GM23248 (cell line): ENCODE results near the gene TMEM131L. TPM values are rescaled to one million over a fixed set of nuclear protein-coding genes. Genes with fewer than 3 reads are reported as not detected.
"Not testable (repeated sequence)": the region's sequence is repeated elsewhere in the genome, so short reads cannot be mapped to it uniquely, and the experiment has no call there.

Experiments used
- DNase-seq: peaks from one replicate; pipeline ENCODE4 v3.0.0-alpha.2; 2015
- H2AFZ ChIP-seq: fragments of 200-600 bp; sonication (generic); 2 replicates; pipeline ENCODE4 v1.6.1; 2016; ENCODE audit warnings: antibody characterized with exemption
- H3F3A ChIP-seq: fragments of 200-600 bp; sonication (generic); 2 replicates; pipeline ENCODE4 v1.6.1; 2016; ENCODE audit warnings: mild to moderate bottlenecking, antibody characterized with exemption, mixed run types; ENCODE audit not compliant: insufficient read depth
- H3K27ac ChIP-seq: fragments of 200-600 bp; sonication (generic); 2 replicates; pipeline ENCODE4 v1.5.1; 2016; ENCODE audit warnings: mild to moderate bottlenecking
- H3K27me3 ChIP-seq: fragments of 200-600 bp; sonication (generic); replicated peaks from 2 replicates; pipeline ENCODE4 v1.6.1; 2016; ENCODE audit warnings: mild to moderate bottlenecking; ENCODE audit not compliant: insufficient read depth
- H3K36me3 ChIP-seq: fragments of 200-600 bp; sonication (generic); 2 replicates; pipeline ENCODE4 v1.6.1; 2016; ENCODE audit warnings: low read depth, mild to moderate bottlenecking
- H3K4me1 ChIP-seq: fragments of 200-600 bp; sonication (generic); 2 replicates; pipeline ENCODE4 v1.6.1; 2016; ENCODE audit warnings: mild to moderate bottlenecking; ENCODE audit not compliant: insufficient read depth
- H3K4me2 ChIP-seq: fragments of 200-600 bp; sonication (generic); one replicate; pipeline ENCODE4 v1.6.1; 2016; ENCODE audit warnings: mild to moderate bottlenecking; ENCODE audit not compliant: unreplicated experiment
- H3K4me3 ChIP-seq: fragments of 200-600 bp; sonication (generic); 2 replicates; pipeline ENCODE4 v1.5.1; 2016; ENCODE audit warnings: mild to moderate bottlenecking
- H3K79me2 ChIP-seq: fragments of 200-600 bp; sonication (generic); 2 replicates; pipeline ENCODE4 v1.6.1; 2016; ENCODE audit warnings: mild to moderate bottlenecking; ENCODE audit not compliant: insufficient read depth
- H3K9ac ChIP-seq: fragments of 200-600 bp; sonication (generic); 2 replicates; pipeline ENCODE4 v1.6.1; 2016; ENCODE audit warnings: mild to moderate bottlenecking
- H3K9me2 ChIP-seq: fragments of 200-600 bp; sonication (generic); 2 replicates; pipeline ENCODE4 v1.6.1; 2016; ENCODE audit warnings: mixed run types, mild to moderate bottlenecking, moderate library complexity; ENCODE audit not compliant: insufficient read depth
- H3K9me3 ChIP-seq: fragments of 200-600 bp; sonication (generic); one replicate; pipeline ENCODE4 v1.6.1; 2017; ENCODE audit warnings: low read depth
- H4K20me1 ChIP-seq: fragments of 200-600 bp; sonication (generic); 2 replicates; pipeline ENCODE4 v1.6.0; 2016; ENCODE audit not compliant: insufficient read depth
- EZH2 ChIP-seq: fragments of 200-600 bp; sonication (generic); IDR thresholded peaks from 2 replicates; pipeline ENCODE4 v1.6.1; 2018; ENCODE audit warnings: antibody characterized with exemption, mild to moderate bottlenecking; ENCODE audit not compliant: insufficient read depth, poor library complexity, severe bottlenecking
- EZH2phosphoT487 ChIP-seq: fragments of 200-600 bp; sonication (generic); IDR thresholded peaks from 2 replicates; pipeline ENCODE4 v1.6.1; 2018; ENCODE audit warnings: antibody characterized with exemption, moderate library complexity, mild to moderate bottlenecking, low read depth; ENCODE audit not compliant: insufficient read depth
- WGBS, 2 experiments: methylation state at CpG; one replicate each; pipeline ENCODE4 v1.1.6; 2015 to 2017; ENCODE audit warnings: low lambda C conversion rate in 2 of 2, low coverage in 1 of 2; ENCODE audit errors: missing lambda C conversion rate in 2 of 2; 5-methylcytosine and 5-hydroxymethylcytosine counted together
- in situ Hi-C: fragments of 300-500 bp; cut with MboI; formaldehyde crosslinking; loops from 2 replicates; pipeline ENCODE4 v1.15.0; 2020
- polyA plus RNA-seq: library from polyadenylated mRNA; unstranded; fragments of >200 nt; fragmentation: Nextera tagmentation; extraction: Ambion mirVana; gene quantifications from 2 replicates; pipeline ENCODE4 v1.2.1, GENCODE V29; 2016
- total RNA-seq: library from RNA; depleted of rRNA; stranded (reverse); fragments of >200 nt; shearing (Covaris generic); gene quantifications from 2 replicates; pipeline ENCODE4 v1.2.3, GENCODE V29; 2014

The TMEM131L gene
- total and polyA plus RNA-seq, 2 experiments from 2014 or later, result 8.7 to 11.1 TPM

DNA sequence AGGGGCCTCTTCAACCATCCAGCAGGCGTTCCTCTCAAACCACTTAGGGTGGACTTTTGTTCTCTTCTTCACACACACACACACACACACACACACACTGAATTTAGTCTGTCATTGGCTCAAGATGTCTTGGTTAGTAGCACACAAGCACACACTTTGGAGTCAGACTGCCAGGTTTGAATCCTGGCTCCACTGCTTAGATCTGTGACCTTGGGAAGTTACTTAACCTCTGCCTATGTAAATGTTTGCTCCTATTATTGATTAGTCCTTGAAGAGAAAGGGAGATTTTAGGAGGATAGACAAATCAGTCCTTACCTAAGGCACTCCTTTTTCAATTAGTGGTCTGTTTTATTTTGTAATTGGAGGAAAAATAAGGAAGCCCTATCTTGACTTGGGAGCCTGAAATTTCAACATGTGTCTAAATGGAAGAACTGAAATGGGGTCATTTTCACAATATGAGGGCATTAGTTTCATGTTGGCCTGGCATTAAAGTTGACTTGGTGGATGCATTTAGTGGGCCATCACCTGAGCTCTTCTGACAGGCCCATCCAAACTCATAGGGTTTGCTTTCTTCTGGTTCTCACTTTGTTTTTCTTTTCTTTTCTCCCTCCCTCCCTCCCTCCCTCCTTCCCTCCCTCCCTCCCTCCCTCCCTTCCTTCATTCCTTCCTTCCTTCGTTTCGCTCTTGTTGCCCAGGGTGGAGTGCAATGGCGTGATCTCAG, 13.3 kb upstream of the TMEM131L start:
- no peak overlapping the region for H3K4me3 ChIP-seq
- DNase-seq, result no peak
- no peak overlapping the region for H3K4me2 ChIP-seq
- TF ChIP-seq EZH2 (no peak), EZH2phosphoT487 (no peak)
- no peak overlapping the region for H2AFZ ChIP-seq
- no peaks in the 10 kb centered on the region for H4K20me1 ChIP-seq
- H3K9me3 ChIP-seq, result no peaks in the 10 kb centered on the region
- no peak overlapping the region for H3K27ac ChIP-seq
- 96 to 100% methylated on average over 1 to 4 of the region's 4 CpGs for WGBS, 2 experiments
- in situ Hi-C loops, result no loop called here
- H3K27me3 ChIP-seq, result no peaks in the 10 kb centered on the region
- H3F3A ChIP-seq, result no peaks in the 10 kb centered on the region
- H3K9me2 ChIP-seq, result no peaks in the 10 kb centered on the region
- H3K36me3 ChIP-seq, result no peaks in the 10 kb centered on the region
- no peak overlapping the region for H3K9ac ChIP-seq
- peaks cover 5% of the 10 kb centered on the region; the same call in 1 of the 2 replicates for H3K4me1 ChIP-seq
- no peaks in the 10 kb centered on the region for H3K79me2 ChIP-seq

DNA sequence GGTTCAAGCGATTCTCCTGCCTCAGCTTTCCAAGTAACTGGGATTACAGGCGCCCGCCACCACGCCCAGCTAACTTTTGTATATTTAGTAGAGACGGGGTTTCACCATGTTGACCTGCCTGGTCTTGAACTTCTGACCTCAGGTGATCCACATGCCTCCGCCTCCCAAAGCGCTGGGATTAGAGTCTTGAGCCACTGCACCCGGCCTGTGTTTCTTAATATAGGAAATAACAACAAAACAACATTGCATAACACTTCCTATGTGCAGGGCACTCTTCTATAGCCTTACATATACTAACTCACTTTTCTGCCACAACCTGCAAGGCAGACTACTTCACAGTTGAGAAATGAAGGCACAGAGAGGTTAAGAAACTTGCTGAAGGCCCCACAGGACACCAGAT, 12.8 kb upstream of the TMEM131L start:
- Histone ChIP-seq H3K9me3 (no peaks in the 10 kb centered on the region), H3K4me2 (no peak overlapping the region), H3K9ac (no peak overlapping the region), H4K20me1 (no peaks in the 10 kb centered on the region), H3K27ac (no peak overlapping the region), H3K4me1 (peaks cover 2% of the 10 kb centered on the region; the same call in 1 of the 2 replicates), H3K36me3 (no peaks in the 10 kb centered on the region), H3K9me2 (no peaks in the 10 kb centered on the region), H2AFZ (no peak overlapping the region), H3K79me2 (no peaks in the 10 kb centered on the region), H3K27me3 (no peaks in the 10 kb centered on the region), H3K4me3 (no peak overlapping the region), H3F3A (no peaks in the 10 kb centered on the region)
- no peak for DNase-seq
- 95 to 96% methylated on average over 8 of the region's 8 CpGs for WGBS, 2 experiments
- in situ Hi-C loops, result no loop called here
- no peak for TF ChIP-seq EZH2phosphoT487
- TF ChIP-seq EZH2, result no peak

DNA sequence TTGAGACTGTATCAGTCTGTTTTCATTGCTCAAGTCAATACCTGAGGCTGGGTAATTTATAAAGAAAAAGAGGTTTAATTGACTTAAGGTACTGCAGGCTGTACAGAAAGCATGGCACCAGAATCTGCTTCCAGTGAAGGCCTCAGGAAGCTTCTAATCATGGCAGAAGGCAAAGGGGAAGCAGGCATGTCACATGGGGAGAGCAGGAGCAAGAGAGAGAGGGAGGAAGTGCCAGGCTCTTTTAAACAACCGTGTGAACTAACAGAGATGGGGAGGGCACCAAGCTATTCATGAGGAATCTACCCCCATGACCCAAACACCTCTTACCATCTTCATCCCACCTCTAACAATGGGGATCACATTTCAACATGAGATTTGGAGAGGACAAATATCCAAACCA, 7.2 kb upstream of the TMEM131L start:
- Histone ChIP-seq H3K9ac (no peak overlapping the region), H3K9me3 (no peaks in the 10 kb centered on the region), H3F3A (no peaks in the 10 kb centered on the region), H4K20me1 (no peaks in the 10 kb centered on the region), H3K79me2 (no peaks in the 10 kb centered on the region), H3K4me1 (no peaks in the 10 kb centered on the region), H3K27ac (no peak overlapping the region), H3K9me2 (no peaks in the 10 kb centered on the region), H2AFZ (no peak overlapping the region), H3K4me3 (no peak overlapping the region), H3K4me2 (no peak overlapping the region), H3K36me3 (no peaks in the 10 kb centered on the region), H3K27me3 (no peaks in the 10 kb centered on the region)
- WGBS, 2 experiments, result 73 to 75% methylated on average over 1 of the region's 1 CpG
- DNase-seq, result no peak
- in situ Hi-C loops, result no loop called here
- TF ChIP-seq EZH2phosphoT487, result no peak
- no peak for TF ChIP-seq EZH2

DNA sequence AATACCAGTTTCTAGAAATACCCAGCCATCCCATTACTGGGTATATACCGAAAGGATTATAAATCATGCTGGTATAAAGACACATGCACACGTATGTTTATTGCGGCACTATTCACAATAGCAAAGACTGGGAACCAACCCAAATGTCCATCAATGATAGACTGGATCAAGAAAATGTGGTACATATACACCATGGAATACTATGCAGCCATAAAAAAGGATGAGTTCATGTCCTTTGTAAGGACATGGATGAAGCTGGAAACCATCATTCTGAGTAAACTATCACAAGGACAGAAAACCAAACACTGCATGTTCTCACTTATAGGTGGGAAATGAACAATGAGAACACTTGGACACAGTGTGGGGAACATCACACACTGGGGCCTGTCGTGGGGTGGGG, 4.6 kb upstream of the TMEM131L start:
- H3F3A ChIP-seq, DNase-seq, H4K20me1 ChIP-seq, H3K9ac ChIP-seq, H3K79me2 ChIP-seq, in situ Hi-C loops, H3K9me3 ChIP-seq, H2AFZ ChIP-seq, H3K4me3 ChIP-seq, H3K4me1 ChIP-seq, H3K27ac ChIP-seq, H3K4me2 ChIP-seq, H3K27me3 ChIP-seq, H3K9me2 ChIP-seq, H3K36me3 ChIP-seq: not testable (repeated sequence)
- 84 to 93% methylated on average over 4 of the region's 4 CpGs for WGBS, 2 experiments

DNA sequence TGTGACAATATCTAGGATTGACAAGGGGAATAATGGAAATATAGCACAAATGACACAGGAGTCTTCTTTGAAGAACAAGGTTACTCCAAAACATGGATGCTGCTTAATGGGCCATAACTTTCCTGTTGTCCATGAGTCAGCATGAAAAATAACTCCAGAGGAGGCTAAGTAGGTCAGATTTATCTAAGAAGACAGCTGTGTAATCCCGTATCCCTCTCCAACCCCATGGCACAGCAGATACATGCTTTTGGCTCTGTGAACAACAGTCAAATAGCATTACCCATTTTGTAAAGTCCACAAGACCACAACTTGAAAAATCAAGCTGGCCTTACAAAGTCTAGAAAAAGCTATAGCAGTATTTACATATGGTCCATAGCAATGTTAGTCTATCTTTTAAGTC, 2.1 kb upstream of the TMEM131L start:
- Histone ChIP-seq H3K36me3 (no peaks in the 10 kb centered on the region), H4K20me1 (no peaks in the 10 kb centered on the region), H3K27ac (no peak overlapping the region), H3K79me2 (peaks cover 9% of the 10 kb centered on the region; the same call in 1 of the 2 replicates), H3K9me2 (no peaks in the 10 kb centered on the region), H3K4me3 (no peak overlapping the region), H2AFZ (no peak overlapping the region), H3F3A (peaks cover 7% of the 10 kb centered on the region), H3K9me3 (no peaks in the 10 kb centered on the region), H3K4me2 (no peak overlapping the region), H3K9ac (no peak overlapping the region), H3K4me1 (peaks cover 16% of the 10 kb centered on the region; the same call in 1 of the 2 replicates), H3K27me3 (no peaks in the 10 kb centered on the region)
- in situ Hi-C loops, result no loop called here
- WGBS, 2 experiments, result 48 to 60% methylated on average over 1 of the region's 1 CpG
- no peak for DNase-seq
- TF ChIP-seq EZH2, result no peak
- no peak for TF ChIP-seq EZH2phosphoT487
